Daoy (cell line): ENCODE results near the gene ANKS1B. TPM values are rescaled to one million over a fixed set of nuclear protein-coding genes. Genes with fewer than 3 reads are reported as not detected.
"Not testable (repeated sequence)": the region's sequence is repeated elsewhere in the genome, so short reads cannot be mapped to it uniquely, and the experiment has no call there.

Experiments used
- DNase-seq: peaks from one replicate; pipeline ENCODE4 v3.0.0-alpha.2; 2015; ENCODE audit warnings: low read depth
- total RNA-seq: library from RNA; depleted of rRNA; stranded (reverse); fragments of >200 nt; shearing (Covaris generic); gene quantifications from 2 replicates; pipeline ENCODE4 v1.2.3, GENCODE V29; 2014

The ANKS1B gene
- total RNA-seq, 1 experiment from 2014 or later: 36.8 TPM

GRCh38 chr12:99759444-99759843, 225.3 kb downstream of the ANKS1B start:
- DNase-seq: no peak

- DNase-seq: no peak
Observed at GRCh38 chr12:99758997-99759396, 225.7 kb downstream of the ANKS1B start.

DNA sequence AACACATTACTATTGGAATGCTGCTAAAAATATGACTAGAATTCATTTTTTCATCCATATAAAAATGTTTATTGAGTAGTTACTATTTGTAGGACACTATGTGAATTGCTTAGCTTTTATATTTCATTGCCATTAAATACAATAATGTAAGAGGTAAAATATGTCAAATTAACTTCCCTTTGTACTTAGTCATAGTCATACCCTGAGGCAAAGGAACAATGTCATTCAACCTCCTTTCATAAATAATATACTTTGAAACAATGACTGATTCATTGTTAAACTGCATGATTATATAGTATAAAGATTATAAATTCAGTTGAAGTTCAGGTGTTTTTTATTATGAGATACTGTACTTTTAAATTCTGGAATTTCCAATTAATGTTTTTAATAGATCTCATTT, 232.0 kb downstream of the ANKS1B start:
- DNase-seq: no peak

DNA sequence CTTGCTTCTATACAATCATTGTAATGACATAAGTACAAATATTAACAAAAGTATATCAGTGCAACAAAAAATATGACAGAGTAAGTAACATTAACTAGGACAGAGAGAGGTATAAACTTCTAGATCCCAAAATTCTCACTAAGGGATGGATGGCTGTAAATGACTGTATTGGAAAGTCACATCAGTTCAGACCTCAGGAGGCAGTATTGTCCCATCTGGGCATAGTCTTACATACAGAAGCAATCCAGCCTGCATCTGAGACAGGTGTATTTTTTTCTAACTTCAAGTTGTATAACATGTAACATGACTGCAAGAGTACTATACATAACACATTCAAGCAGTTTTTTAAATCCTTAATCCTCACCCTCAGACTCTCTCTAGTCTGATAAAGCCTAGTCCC, 238.2 kb downstream of the ANKS1B start:
- DNase-seq: no peak

DNA sequence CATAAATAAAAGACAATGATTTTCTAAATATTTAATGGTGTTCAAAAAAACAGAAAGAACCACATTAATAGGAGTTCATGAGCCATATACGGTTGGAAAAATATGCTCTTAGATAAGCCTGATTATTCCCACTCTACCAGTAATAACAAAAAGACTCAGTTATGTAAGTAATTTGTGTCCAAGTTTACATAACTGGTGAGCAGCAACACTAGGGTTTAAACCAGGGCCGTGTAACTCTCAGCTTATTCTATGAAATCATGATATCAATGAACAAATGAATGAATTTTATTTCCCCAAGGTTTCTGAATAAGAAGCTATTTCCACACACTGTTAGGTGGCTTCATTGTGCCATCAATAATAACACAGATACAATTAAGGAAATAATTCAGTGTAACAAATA, 238.8 kb downstream of the ANKS1B start:
- DNase-seq: no peak

DNA sequence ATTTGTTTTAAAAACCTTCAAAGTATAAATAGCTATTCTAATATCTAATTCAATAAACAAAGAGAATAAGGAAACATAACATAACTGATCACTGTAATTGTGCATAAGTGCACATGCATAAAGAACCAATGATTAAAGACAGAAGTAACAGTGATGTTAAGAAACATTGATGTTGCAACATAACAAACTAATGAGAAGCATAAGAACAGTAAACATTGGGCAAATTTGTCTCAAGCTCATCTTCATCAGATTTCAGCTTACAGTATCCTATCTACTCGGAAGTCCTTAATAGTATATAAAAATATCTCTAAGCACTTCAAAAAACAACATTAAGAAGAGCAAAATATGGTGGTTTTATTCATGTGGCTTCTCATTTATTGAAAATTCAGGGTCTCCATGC, 239.6 kb downstream of the ANKS1B start:
- no peak for DNase-seq

DNA sequence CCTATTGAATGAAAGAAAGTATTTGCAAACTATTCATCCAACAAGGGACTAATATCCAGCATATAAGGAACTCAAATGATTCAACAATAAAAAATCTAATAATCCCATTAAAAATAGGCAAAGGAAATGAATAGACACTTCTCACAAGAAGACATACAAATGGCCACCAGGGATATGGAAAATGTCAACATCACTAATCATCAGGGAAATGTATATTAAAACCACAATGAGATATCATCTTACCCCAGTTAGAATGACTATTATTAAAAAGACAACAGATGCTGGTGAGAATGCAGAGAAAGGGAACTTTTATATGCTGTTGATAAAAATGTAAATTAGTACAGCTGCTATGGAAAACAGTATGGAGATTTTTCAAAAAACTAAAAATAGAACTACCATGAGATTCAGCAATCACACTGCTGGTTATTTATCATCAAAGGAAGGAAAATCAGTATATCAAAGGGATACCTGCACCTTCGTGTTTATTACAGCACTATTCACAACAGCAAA, 247.9 kb downstream of the ANKS1B start:
- DNase-seq: no peak

- DNase-seq: no peak
Observed at GRCh38 chr12:99732131-99732530, 252.6 kb downstream of the ANKS1B start.

- no peak for DNase-seq
Observed at GRCh38 chr12:99722690-99723486, 261.8 kb downstream of the ANKS1B start.

- DNase-seq: no peak
Observed at GRCh38 chr12:99721715-99722275, 262.9 kb downstream of the ANKS1B start.

DNA sequence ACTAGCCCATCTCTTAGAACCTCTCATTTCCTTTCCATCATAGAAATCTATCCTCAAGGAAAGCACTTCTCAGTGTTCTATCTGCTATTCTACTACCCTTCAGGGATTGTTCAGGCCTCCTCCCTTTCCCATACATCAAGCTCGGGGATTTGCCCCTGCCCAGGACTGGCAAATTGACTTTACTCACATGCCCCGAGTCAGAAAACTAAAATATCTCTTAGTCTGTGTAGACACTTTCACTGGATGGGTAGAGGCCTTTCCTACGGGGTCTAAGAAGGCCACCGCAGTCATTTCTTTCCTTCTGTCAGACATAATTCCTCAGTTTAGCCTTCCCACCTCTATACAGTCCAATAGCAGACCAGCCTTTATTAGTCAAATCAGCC, 264.7 kb downstream of the ANKS1B start:
- DNase-seq: not testable (repeated sequence)

- not testable (repeated sequence) for DNase-seq
Observed at GRCh38 chr12:99719411-99720082, 265.2 kb downstream of the ANKS1B start.

- DNase-seq: not testable (repeated sequence)
Observed at GRCh38 chr12:99715841-99716510, 268.8 kb downstream of the ANKS1B start.

DNA sequence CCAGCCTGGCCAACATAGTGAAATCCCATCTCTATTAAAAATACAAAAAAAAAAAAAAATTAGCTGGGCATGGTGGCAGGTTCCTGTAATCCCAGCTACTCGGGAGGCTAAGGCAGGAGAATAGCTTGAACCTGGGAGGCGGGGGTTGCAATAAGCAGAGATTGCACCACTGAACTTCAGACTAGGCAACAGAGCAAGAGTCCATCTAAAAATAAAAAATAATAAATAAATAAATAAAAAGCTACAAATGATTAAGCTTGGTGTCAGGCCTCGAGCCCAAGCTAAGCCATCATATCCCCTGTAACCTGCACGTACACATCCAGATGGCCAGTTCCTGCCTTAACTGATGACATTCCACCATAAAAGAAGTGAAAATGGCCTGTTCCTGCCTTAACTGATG, 269.8 kb downstream of the ANKS1B start:
- DNase-seq: not testable (repeated sequence)

- DNase-seq: no peak
Observed at GRCh38 chr12:99713946-99714520, 270.7 kb downstream of the ANKS1B start.

DNA sequence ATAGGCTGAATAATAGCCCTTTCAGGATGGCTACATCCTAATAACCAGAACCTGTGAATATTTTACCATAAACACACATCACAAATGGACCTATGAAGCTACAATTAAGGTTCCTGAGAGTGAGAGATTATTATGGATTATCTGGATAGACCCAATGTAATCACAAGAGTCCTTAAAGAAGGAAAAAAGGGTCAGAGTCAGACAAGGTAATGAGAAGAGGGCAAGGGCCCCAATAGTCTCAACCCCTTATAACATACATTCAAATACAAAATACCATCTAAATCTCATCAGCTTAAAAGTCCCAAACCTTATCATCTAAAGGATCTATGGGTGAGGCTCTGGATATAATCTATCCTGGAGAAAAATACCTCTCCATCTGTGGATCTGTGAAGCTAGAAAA, 272.5 kb downstream of the ANKS1B start:
- no peak for DNase-seq

- DNase-seq: no peak
Observed at GRCh38 chr12:99711246-99711645, 273.5 kb downstream of the ANKS1B start.

DNA sequence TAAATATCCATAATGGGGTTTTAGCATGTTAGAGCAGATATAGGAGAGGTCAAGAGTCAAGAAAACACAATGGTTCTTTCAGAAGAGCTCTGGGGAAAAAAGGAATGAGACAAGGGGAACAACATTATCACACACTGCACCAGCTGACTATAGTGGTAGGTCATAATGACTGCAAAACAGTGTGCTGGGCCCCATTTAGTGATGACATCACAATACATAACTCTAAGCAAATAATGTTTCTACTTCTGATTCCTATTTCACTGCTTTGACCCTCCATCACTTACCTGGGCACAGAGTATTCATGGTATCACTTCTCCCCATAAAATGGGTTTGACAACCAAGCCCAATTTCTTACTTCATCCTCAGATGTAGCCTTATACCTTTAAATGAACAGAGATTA, 275.1 kb downstream of the ANKS1B start:
- DNase-seq: no peak

GRCh38 chr12:99709116-99709515, 275.6 kb downstream of the ANKS1B start:
- DNase-seq: no peak

GRCh38 chr12:99707883-99708282, 276.9 kb downstream of the ANKS1B start:
- no peak for DNase-seq

DNA sequence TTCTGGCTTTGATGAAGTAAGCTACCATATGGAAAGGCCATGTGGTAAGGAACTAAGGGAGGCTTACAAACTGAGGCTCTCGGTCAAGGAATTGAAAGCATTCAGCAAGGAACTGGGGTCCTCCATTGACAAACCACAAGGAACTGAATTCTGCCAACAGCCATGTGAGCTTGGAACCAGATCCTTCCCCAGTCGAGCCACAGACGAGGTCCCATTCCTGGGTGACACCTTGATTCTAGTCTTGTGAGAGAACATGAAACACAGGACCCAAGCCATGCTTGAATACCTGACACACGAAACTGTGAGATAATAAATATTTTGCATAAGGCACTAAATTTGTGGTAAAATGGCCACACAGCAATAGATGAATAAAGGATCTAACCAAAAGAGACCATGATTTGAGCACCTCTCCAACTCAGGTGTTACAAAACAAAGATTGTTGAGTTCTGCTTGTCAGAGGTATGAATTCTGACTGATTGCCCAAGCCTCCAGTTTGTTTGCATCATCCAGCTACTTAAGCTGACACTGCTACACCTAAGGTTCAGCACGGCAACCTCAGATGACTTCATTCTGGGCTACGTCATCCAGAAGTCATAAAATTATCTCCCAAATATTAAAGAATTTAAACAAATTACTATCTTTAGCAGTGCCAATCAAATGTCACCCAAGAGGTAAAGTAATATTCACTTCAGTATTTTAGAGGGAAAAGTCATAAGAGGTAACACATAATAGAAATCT, 277.8 kb downstream of the ANKS1B start:
- DNase-seq: no peak
